Measurements from ENCODE around the gene NSUN6. TPM values are rescaled to one million over a fixed set of nuclear protein-coding genes. Genes with fewer than 3 reads are reported as not detected.

NSUN6 gene
- total and polyA plus RNA-seq, 7 donors: 3.0 to 7.0 (median 4.0) TPM

DNA sequence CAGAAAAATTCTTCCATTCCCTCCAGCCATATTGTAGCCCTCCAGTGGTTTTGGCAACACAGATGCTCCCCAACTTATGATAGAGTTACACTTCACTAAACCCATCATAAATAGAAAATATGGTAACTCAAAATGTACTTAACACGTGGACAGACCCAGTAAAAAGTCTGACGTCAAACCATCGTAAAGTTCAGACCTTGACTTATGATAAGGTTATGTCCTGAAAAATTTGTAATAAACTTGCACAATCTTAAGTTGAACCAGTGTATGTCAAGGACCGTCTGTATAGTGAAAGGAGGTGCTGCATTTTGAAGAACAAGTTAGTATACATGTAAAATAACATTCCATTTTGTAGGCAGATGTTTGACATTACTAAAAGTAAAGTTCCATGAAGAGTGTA, 142.8 kb downstream of the NSUN6 start:
- Histone ChIP-seq H3K27ac (no peak overlapping the region), H3K27me3 (ENCODE audit: insufficient read depth in 3 of 3, low read length in 2 of 3) (peaks cover 0 to 2% (median 0%) of the 10 kb centered on the region in 3 donors), H3K36me3 (ENCODE audit: insufficient read depth in 1 of 2, low read depth in 1 of 2) (no peaks in the 10 kb centered on the region), H3K9me3 (no peaks in the 10 kb centered on the region), H3K4me1 (no peaks in the 10 kb centered on the region), H3K4me3 (no peak overlapping the region)
- 77 to 79% (median 78%) methylated on average over 4 of the region's 4 CpGs for WGBS, 3 donors
- ATAC-seq (no peak), DNase-seq (no peak)
- intact Hi-C loops (cut with DNase I): no loop called here
- TF ChIP-seq, protein P1, sequence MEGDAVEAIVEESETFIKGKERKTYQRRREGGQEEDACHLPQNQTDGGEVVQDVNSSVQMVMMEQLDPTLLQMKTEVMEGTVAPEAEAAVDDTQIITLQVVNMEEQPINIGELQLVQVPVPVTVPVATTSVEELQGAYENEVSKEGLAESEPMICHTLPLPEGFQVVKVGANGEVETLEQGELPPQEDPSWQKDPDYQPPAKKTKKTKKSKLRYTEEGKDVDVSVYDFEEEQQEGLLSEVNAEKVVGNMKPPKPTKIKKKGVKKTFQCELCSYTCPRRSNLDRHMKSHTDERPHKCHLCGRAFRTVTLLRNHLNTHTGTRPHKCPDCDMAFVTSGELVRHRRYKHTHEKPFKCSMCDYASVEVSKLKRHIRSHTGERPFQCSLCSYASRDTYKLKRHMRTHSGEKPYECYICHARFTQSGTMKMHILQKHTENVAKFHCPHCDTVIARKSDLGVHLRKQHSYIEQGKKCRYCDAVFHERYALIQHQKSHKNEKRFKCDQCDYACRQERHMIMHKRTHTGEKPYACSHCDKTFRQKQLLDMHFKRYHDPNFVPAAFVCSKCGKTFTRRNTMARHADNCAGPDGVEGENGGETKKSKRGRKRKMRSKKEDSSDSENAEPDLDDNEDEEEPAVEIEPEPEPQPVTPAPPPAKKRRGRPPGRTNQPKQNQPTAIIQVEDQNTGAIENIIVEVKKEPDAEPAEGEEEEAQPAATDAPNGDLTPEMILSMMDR (IDR thresholded peaks at IDR 0.05): no peak

DNA sequence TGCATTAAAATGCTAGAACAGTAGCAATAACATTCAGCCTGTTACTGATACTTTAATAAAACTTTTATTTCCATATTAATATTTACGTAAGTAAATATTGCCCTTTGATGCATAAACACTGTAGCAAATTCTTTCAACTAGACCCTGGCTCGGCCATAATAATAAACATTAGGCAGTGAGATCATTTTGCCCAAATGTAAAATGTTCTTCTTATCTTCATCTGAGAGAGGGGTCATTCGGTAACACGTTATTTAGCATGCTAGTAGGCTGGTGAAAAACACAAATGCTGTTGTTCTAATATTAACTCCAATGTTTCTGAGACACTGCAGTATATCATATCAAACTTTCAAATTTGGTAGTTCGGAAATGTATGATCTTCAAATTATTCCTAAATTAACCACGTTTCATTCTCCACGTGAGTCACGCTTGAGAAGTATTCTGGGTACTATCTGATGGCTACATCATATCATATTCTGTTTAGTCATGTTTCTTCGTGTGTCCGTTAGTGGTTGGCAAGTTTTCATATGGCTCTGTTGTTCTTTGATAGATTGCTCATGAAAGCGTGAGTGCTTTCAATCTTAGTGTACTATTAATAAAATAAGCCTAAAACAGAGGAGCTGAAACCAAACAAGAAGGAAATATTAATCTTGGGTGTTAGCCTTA, 145.8 kb downstream of the NSUN6 start:
- no peaks in the 10 kb centered on the region for H3K4me1 ChIP-seq
- H3K4me3 ChIP-seq: no peak overlapping the region
- no peak overlapping the region for H3K27ac ChIP-seq
- no peak for DNase-seq
- peaks cover 0 to 2% (median 0%) of the 10 kb centered on the region in 3 donors for H3K27me3 ChIP-seq (ENCODE audit: insufficient read depth in 3 of 3, low read length in 2 of 3)
- H3K9me3 ChIP-seq: no peaks in the 10 kb centered on the region
- intact Hi-C loops (cut with DNase I): no loop called here
- TF ChIP-seq, protein P1 (IDR thresholded peaks at IDR 0.05): no peak
- ATAC-seq: peak in 1 of 4 donors; percentile 72
- WGBS, 3 donors: 51 to 70% (median 62%) methylated on average over 11 of the region's 11 CpGs
- H3K36me3 ChIP-seq (ENCODE audit: insufficient read depth in 1 of 2, low read depth in 1 of 2): no peaks in the 10 kb centered on the region

DNA sequence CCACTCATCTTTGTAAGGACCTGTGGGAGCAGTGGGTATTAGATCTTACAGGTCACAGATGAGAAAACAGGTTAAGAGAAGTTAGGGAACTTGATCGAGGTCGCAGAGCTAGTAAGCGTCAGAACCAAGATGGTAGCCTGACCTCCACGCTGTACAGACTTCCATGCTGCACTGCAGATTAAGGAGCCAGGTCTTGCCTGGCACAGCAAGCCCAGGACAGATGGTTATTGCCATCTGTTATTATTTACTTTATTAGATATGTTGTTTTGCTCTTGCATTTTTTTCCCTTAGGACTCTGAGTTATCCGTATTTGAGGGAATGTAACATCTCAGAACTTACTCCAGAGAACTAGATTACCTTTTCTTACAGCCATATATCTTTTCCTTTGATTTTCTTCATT, 147.2 kb downstream of the NSUN6 start:
- H3K27ac ChIP-seq: no peak overlapping the region
- no peak for DNase-seq
- ATAC-seq: no peak
- H3K36me3 ChIP-seq (ENCODE audit: insufficient read depth in 1 of 2, low read depth in 1 of 2): no peaks in the 10 kb centered on the region
- intact Hi-C loops (cut with DNase I): no loop called here
- H3K27me3 ChIP-seq (ENCODE audit: insufficient read depth in 3 of 3, low read length in 2 of 3): no peaks in the 10 kb centered on the region
- no peak overlapping the region for H3K4me3 ChIP-seq
- TF ChIP-seq, protein P1 (IDR thresholded peaks at IDR 0.05): no peak
- H3K9me3 ChIP-seq: no peaks in the 10 kb centered on the region
- no peaks in the 10 kb centered on the region for H3K4me1 ChIP-seq
- 91 to 92% (median 92%) methylated on average over 5 of the region's 5 CpGs for WGBS, 3 donors

DNA sequence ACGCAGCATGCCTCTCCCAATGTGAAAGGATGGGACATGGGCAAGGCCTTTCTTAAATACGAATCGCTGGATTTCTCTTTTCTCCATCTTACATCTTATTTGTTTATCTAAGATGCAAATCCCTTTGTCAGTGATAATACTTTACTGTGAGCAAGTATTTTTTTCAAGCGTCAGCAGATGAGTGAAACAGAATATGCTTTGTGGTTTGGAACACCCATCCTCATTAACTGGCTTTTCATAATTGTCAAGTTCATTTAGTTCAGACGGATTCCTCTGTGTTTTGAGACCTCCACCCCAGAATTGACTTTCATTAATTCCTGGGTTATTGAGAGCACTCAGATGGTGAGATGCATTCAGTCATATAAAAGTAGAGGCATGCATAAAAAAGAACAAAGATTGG, 149.8 kb downstream of the NSUN6 start:
- no peaks in the 10 kb centered on the region for H3K4me1 ChIP-seq
- no peaks in the 10 kb centered on the region for H3K36me3 ChIP-seq (ENCODE audit: insufficient read depth in 1 of 2, low read depth in 1 of 2)
- H3K27ac ChIP-seq: no peak overlapping the region
- ATAC-seq: no peak
- 74 to 87% (median 80%) methylated on average over 5 of the region's 5 CpGs for WGBS, 3 donors
- no peak overlapping the region for H3K4me3 ChIP-seq
- TF ChIP-seq, protein P1 (IDR thresholded peaks at IDR 0.05): no peak
- H3K27me3 ChIP-seq (ENCODE audit: insufficient read depth in 3 of 3, low read length in 2 of 3): no peaks in the 10 kb centered on the region
- intact Hi-C loops (cut with DNase I): no loop called here
- no peaks in the 10 kb centered on the region for H3K9me3 ChIP-seq
- DNase-seq: no peak

DNA sequence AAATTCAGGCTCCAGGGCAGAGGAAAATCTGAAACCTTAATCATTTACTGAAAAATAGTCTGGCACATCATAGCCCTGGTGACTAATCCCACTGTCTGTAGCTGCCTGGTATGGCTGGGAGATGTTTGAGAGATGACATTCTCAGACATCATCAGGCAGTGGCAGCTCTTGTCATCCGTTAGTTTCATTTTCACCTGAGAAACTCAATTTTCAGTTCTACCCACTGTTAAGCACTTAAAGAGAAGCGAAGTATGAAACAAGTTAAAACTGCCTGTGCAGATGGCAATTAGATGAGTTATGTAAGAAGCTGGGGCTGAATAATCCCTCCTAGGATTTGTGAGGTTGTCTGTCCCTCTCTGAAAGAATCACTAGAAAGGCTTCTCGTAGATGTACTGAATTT, 150.2 kb downstream of the NSUN6 start:
- Histone ChIP-seq H3K36me3 (ENCODE audit: insufficient read depth in 1 of 2, low read depth in 1 of 2) (no peaks in the 10 kb centered on the region), H3K4me3 (no peak overlapping the region), H3K4me1 (no peaks in the 10 kb centered on the region), H3K27ac (no peak overlapping the region), H3K9me3 (no peaks in the 10 kb centered on the region), H3K27me3 (ENCODE audit: insufficient read depth in 3 of 3, low read length in 2 of 3) (no peaks in the 10 kb centered on the region)
- 71 to 79% (median 78%) methylated on average over 3 of the region's 3 CpGs for WGBS, 3 donors
- no peak for DNase-seq
- no peak for ATAC-seq
- intact Hi-C loops (cut with DNase I): no loop called here
- TF ChIP-seq, protein P1 (IDR thresholded peaks at IDR 0.05): no peak
